ENCODE results near the gene F2RL3. TPM values are rescaled to one million over a fixed set of nuclear protein-coding genes. Genes with fewer than 3 reads are reported as not detected.

The F2RL3 gene
- total and polyA plus RNA-seq, 8 donors = 0.58 to 6.8 (median 1.8) TPM; not detected in 1

DNA sequence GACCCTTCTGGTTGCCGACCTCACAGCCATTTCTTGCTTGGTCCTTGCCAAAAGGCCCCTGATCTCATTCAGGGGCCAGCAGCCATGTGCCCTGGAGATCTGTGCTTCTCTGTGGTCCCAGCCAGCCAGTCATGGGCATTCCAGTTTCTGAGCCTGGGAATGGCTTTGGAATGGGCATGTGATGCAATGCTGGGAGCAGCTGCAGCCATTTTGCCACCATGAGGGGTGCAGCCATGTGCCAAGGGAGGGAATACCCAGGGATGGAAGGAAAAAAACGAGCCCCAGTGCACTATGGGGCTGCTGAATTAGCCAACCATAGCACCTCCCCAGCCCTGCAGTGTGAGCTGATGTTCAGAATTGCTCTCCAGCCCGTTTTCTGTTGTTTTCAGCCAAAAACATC, 26.3 kb downstream of the F2RL3 start:
- H3K27me3 ChIP-seq = no peaks in the 10 kb centered on the region
- H3K4me1 ChIP-seq = no peaks in the 10 kb centered on the region
- no peak overlapping the region for H3K4me3 ChIP-seq
- intact Hi-C loops (cut with DNase I; ENCODE audit: low total_unique reads) = no loop called here
- peaks cover 12 to 60% (median 55%) of the 10 kb centered on the region in 4 donors for H3K9me3 ChIP-seq
- no peak overlapping the region for H3K27ac ChIP-seq
- WGBS, 5 donors = 52 to 75% (median 69%) methylated on average over 3 of the region's 3 CpGs
- no peak for TF ChIP-seq EP300 (IDR thresholded peaks at IDR 0.05)
- TF ChIP-seq POLR2A (IDR thresholded peaks at IDR 0.05) = no peak
- TF ChIP-seq CTCF (IDR thresholded peaks at IDR 0.05) = no peak
- no peaks in the 10 kb centered on the region for H3K36me3 ChIP-seq
- DNase-seq = no peak

GRCh38 chr19:16915734-16916133, 26.9 kb downstream of the F2RL3 start:
- Histone ChIP-seq H3K9me3 (peaks cover 12 to 60% (median 55%) of the 10 kb centered on the region in 4 donors), H3K27me3 (no peaks in the 10 kb centered on the region), H3K4me3 (no peak overlapping the region), H3K36me3 (no peaks in the 10 kb centered on the region), H3K27ac (no peak overlapping the region), H3K4me1 (no peaks in the 10 kb centered on the region)
- no peak for TF ChIP-seq POLR2A (IDR thresholded peaks at IDR 0.05)
- no peak for TF ChIP-seq POLR2AphosphoS5 (IDR thresholded peaks at IDR 0.05)
- TF ChIP-seq EP300 (IDR thresholded peaks at IDR 0.05) = no peak
- TF ChIP-seq CTCF (IDR thresholded peaks at IDR 0.05) = no peak
- intact Hi-C loops (cut with DNase I; ENCODE audit: low total_unique reads) = no loop called here
- no peak for DNase-seq
- WGBS, 5 donors = 58 to 87% (median 64%) methylated on average over 3 of the region's 3 CpGs

- no peak for TF ChIP-seq POLR2A (IDR thresholded peaks at IDR 0.05)
- no peak for TF ChIP-seq EP300 (IDR thresholded peaks at IDR 0.05)
- TF ChIP-seq POLR2AphosphoS5 (IDR thresholded peaks at IDR 0.05) = no peak
- TF ChIP-seq CTCF (IDR thresholded peaks at IDR 0.05) = no peak
- no peak overlapping the region for H3K27ac ChIP-seq
- 81 to 87% (median 82%) methylated on average over 7 of the region's 7 CpGs for WGBS, 5 donors
Observed at GRCh38 chr19:16917401-16917800, 28.6 kb downstream of the F2RL3 start.

GRCh38 chr19:16919496-16919895, 30.7 kb downstream of the F2RL3 start:
- H3K4me3 ChIP-seq = no peak overlapping the region
- TF ChIP-seq CTCF (IDR thresholded peaks at IDR 0.05) (no peak), EP300 (IDR thresholded peaks at IDR 0.05) (no peak), POLR2A (IDR thresholded peaks at IDR 0.05) (no peak), POLR2AphosphoS5 (IDR thresholded peaks at IDR 0.05) (no peak)
- intact Hi-C loops (cut with DNase I; ENCODE audit: low total_unique reads) = no loop called here
- H3K9me3 ChIP-seq = peaks cover 0 to 25% (median 23%) of the 10 kb centered on the region in 4 donors
- DNase-seq = no peak
- no peaks in the 10 kb centered on the region for H3K36me3 ChIP-seq
- no peaks in the 10 kb centered on the region for H3K4me1 ChIP-seq
- 65 to 85% (median 78%) methylated on average over 4 of the region's 4 CpGs for WGBS, 5 donors
- H3K27me3 ChIP-seq = no peaks in the 10 kb centered on the region
- no peak overlapping the region for H3K27ac ChIP-seq

More at GRCh38 chr19:16917401-16917800, 28.6 kb downstream of the F2RL3 start:
- Histone ChIP-seq H3K4me3 (no peak overlapping the region), H3K27me3 (no peaks in the 10 kb centered on the region), H3K4me1 (no peaks in the 10 kb centered on the region), H3K9me3 (peaks cover 7 to 46% (median 42%) of the 10 kb centered on the region in 4 donors), H3K36me3 (no peaks in the 10 kb centered on the region)
- intact Hi-C loops (cut with DNase I; ENCODE audit: low total_unique reads) = no loop called here
- no peak for DNase-seq

Data from stomach (tissue), 9 donors.